Type B pancreatic cell (in vitro differentiated cells): ENCODE results near the gene MYO3B. TPM values are rescaled to one million over a fixed set of nuclear protein-coding genes. Genes with fewer than 3 reads are reported as not detected.

Experiments used
- DNase-seq: peaks from one replicate; pipeline ENCODE4 v3.0.0; 2021; ENCODE audit warnings: mixed read lengths; ENCODE audit not compliant: unreplicated experiment; ENCODE audit errors: extremely low spot score
- H3K27ac Mint-ChIP-seq: 2 replicates; pipeline ENCODE4 v1.8.0; 2021; ENCODE audit warnings: mild to moderate bottlenecking, mixed read lengths
- H3K27me3 Mint-ChIP-seq: 2 replicates; pipeline ENCODE4 v1.8.0; 2021; ENCODE audit warnings: mixed read lengths
- H3K36me3 Mint-ChIP-seq: 2 replicates; pipeline ENCODE4 v1.8.0; 2021; ENCODE audit warnings: mixed read lengths
- H3K4me1 Mint-ChIP-seq: one replicate; pipeline ENCODE4 v1.8.0; 2021; ENCODE audit warnings: mixed read lengths; ENCODE audit not compliant: unreplicated experiment
- H3K4me3 Mint-ChIP-seq: 2 replicates; pipeline ENCODE4 v1.8.0; 2021; ENCODE audit warnings: mild to moderate bottlenecking, mixed read lengths
- H3K9me3 Mint-ChIP-seq: 2 replicates; pipeline ENCODE4 v1.8.0; 2021; ENCODE audit warnings: mixed read lengths
- CTCF ChIP-seq: fragments of 200-600 bp; sonication (generic); conservative IDR thresholded peaks from 2 replicates; pipeline ENCODE4 v1.5.0; 2021; ENCODE audit warnings: antibody characterized with exemption, mild to moderate bottlenecking
- total RNA-seq: library from RNA; stranded (reverse); gene quantifications from 2 replicates; pipeline ENCODE4 v1.2.1, GENCODE V29; 2021; ENCODE audit warnings: low replicate concordance

The MYO3B gene
- total RNA-seq, 1 donor from 2014 or later = 0.46 TPM

- Mint-ChIP-seq H3K27me3 (peaks cover 2% of the 10 kb centered on the region), H3K27ac (no peak overlapping the region), H3K4me1 (peaks cover 21% of the 10 kb centered on the region), H3K36me3 (no peaks in the 10 kb centered on the region), H3K9me3 (no peaks in the 10 kb centered on the region), H3K4me3 (no peak overlapping the region)
- DNase-seq = no peak
- TF ChIP-seq CTCF = no peak
These were observed 133.0 kb downstream of the MYO3B start for GRCh38 chr2:170310876-170311502.

- no peak for DNase-seq
- peaks cover 13% of the 10 kb centered on the region for H3K4me1 Mint-ChIP-seq
- TF ChIP-seq CTCF = no peak
- H3K27me3 Mint-ChIP-seq = peaks cover 2% of the 10 kb centered on the region
- H3K27ac Mint-ChIP-seq = peak overlapping the region; percentile 38
- no peaks in the 10 kb centered on the region for H3K36me3 Mint-ChIP-seq
- no peaks in the 10 kb centered on the region for H3K9me3 Mint-ChIP-seq
- no peak overlapping the region for H3K4me3 Mint-ChIP-seq
These were observed 135.5 kb downstream of the MYO3B start for GRCh38 chr2:170313347-170313991.

DNA sequence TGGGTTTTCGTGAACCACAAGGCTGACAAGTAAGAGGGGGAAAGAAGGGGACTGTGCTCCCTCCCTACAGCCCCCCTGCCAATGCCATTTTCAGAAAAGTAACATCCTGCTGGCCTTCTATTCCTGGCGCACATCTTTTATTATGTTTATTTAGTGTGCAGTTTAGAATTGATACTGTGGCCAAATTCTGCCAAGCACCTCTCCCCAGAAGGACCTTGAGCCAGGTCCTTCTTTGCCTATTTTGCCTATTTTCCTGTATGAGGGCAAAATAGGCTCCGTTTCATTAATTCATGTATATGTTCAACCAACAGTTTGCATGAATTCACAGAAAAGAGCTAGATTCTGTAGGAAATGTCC, 136.0 kb downstream of the MYO3B start:
- no peak overlapping the region for H3K27ac Mint-ChIP-seq
- peaks cover 13% of the 10 kb centered on the region for H3K4me1 Mint-ChIP-seq
- no peak overlapping the region for H3K4me3 Mint-ChIP-seq
- peaks cover 2% of the 10 kb centered on the region for H3K27me3 Mint-ChIP-seq
- TF ChIP-seq CTCF = no peak
- DNase-seq = no peak
- H3K9me3 Mint-ChIP-seq = no peaks in the 10 kb centered on the region
- H3K36me3 Mint-ChIP-seq = no peaks in the 10 kb centered on the region

DNA sequence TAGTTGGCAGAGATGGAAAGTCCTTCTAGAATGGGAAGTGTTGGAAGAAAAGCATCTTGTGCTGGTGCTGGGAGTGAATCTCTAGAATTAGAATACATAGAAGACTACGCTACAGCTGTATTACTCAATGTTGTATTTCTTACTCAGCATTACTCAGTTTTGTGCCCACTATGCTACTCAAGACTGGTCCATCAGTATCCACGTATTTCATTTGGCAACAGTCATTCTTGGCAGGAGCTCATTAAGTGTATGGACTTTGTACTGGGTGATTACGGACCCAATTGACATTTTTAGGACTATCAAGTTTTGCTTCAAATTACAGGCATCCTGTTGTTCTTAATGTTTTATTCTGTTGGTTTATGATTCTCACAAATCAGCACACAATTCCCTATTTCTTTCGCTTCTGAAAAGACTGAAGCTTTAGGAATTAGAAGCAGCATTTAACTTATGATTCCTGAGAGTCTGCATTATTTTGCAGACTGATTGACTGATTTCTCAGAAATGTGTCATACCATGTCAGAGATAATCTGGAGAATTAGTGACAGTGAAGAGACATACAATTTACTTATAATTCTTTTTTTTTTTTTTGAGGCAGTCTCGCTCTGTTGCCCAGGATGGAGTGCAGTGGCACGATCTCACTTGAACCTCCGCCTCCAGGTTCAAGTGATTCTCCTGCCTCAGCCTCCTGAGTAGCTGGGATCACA, 136.9 kb downstream of the MYO3B start:
- DNase-seq = no peak
- peaks cover 2% of the 10 kb centered on the region for H3K27me3 Mint-ChIP-seq
- H3K27ac Mint-ChIP-seq = no peak overlapping the region

DNA sequence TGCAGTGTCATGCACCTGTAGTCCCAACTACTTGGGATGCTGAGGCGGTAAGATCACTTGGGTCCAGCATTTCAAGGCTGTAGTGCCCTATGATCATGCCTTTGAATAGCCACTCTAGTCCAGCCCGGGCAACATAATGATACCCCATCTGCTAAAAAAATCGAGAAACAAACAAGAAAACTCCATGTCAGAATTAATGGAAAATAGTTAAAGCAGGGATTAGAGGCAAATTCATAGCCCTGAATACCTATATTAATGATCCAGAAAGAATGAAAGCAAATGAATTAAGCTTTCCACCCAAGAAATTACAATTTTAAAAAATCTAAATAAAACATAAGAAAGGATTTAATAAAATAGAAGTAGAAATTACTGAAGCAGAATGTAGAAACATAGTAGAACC, 143.0 kb downstream of the MYO3B start:
- no peaks in the 10 kb centered on the region for H3K9me3 Mint-ChIP-seq
- H3K4me3 Mint-ChIP-seq = no peak overlapping the region
- H3K27ac Mint-ChIP-seq = no peak overlapping the region
- peaks cover 4% of the 10 kb centered on the region for H3K27me3 Mint-ChIP-seq
- no peak for DNase-seq
- no peak for TF ChIP-seq CTCF
- H3K4me1 Mint-ChIP-seq = peaks cover 10% of the 10 kb centered on the region
- H3K36me3 Mint-ChIP-seq = no peaks in the 10 kb centered on the region

More for the DNA sequence above, 136.9 kb downstream of the MYO3B start:
- no peak for TF ChIP-seq CTCF
- H3K4me1 Mint-ChIP-seq = peaks cover 13% of the 10 kb centered on the region
- H3K36me3 Mint-ChIP-seq = no peaks in the 10 kb centered on the region
- no peak overlapping the region for H3K4me3 Mint-ChIP-seq
- H3K9me3 Mint-ChIP-seq = no peaks in the 10 kb centered on the region
